Measurements from ENCODE around the gene ATP2B3. TPM values are rescaled to one million over a fixed set of nuclear protein-coding genes. Genes with fewer than 3 reads are reported as not detected.
"Not testable (repeated sequence)": the region's sequence is repeated elsewhere in the genome, so short reads cannot be mapped to it uniquely, and the experiment has no call there.

ATP2B3 gene
- total RNA-seq, 4 donors from 2014 or later: 0.09 to 3.5 TPM; not detected in 2

GRCh38 chrX:153600921-153601320 lies 83.5 kb downstream of the ATP2B3 start:
- H3K27me3 ChIP-seq: no peaks in the 10 kb centered on the region
- no peaks in the 10 kb centered on the region for H3K36me3 ChIP-seq
- no peak for DNase-seq
- H3K9me3 ChIP-seq: no peaks in the 10 kb centered on the region
- TF ChIP-seq CTCF (IDR thresholded peaks at IDR 0.05) (no peak), POLR2A (IDR thresholded peaks at IDR 0.05) (no peak)
- intact Hi-C loops (cut with DNase I; ENCODE audit: low total_unique reads): no loop called here
- no peak overlapping the region for H3K4me3 ChIP-seq
- H3K27ac ChIP-seq: no peak overlapping the region
- H3K4me1 ChIP-seq: no peaks in the 10 kb centered on the region

GRCh38 chrX:153601511-153602110 lies 84.2 kb downstream of the ATP2B3 start:
- H3K36me3 ChIP-seq: no peaks in the 10 kb centered on the region
- no peak overlapping the region for H3K27ac ChIP-seq
- no peak overlapping the region for H3K4me3 ChIP-seq
- no peaks in the 10 kb centered on the region for H3K9me3 ChIP-seq
- TF ChIP-seq POLR2A (IDR thresholded peaks at IDR 0.05) (no peak), CTCF (IDR thresholded peaks at IDR 0.05) (no peak)
- intact Hi-C loops (cut with DNase I; ENCODE audit: low total_unique reads): no loop called here
- no peaks in the 10 kb centered on the region for H3K27me3 ChIP-seq
- no peak for DNase-seq
- H3K4me1 ChIP-seq: no peaks in the 10 kb centered on the region

- Histone ChIP-seq H3K36me3 (no peaks in the 10 kb centered on the region), H3K27me3 (no peaks in the 10 kb centered on the region), H3K9me3 (no peaks in the 10 kb centered on the region), H3K27ac (no peak overlapping the region), H3K4me3 (no peak overlapping the region), H3K4me1 (no peaks in the 10 kb centered on the region)
- intact Hi-C loops (cut with DNase I; ENCODE audit: low total_unique reads): no loop called here
- DNase-seq: no peak
- TF ChIP-seq CTCF (IDR thresholded peaks at IDR 0.05) (no peak), POLR2A (IDR thresholded peaks at IDR 0.05) (no peak)
These were observed 85.2 kb downstream of the ATP2B3 start for GRCh38 chrX:153602601-153603000.

GRCh38 chrX:153603131-153603656 lies 85.8 kb downstream of the ATP2B3 start:
- no peak for TF ChIP-seq CTCF (IDR thresholded peaks at IDR 0.05)
- no peak for TF ChIP-seq POLR2A (IDR thresholded peaks at IDR 0.05)
- no peaks in the 10 kb centered on the region for H3K27me3 ChIP-seq
- intact Hi-C loops (cut with DNase I; ENCODE audit: low total_unique reads): no loop called here
- no peak overlapping the region for H3K27ac ChIP-seq
- no peaks in the 10 kb centered on the region for H3K9me3 ChIP-seq
- no peak overlapping the region for H3K4me3 ChIP-seq
- DNase-seq: no peak
- H3K36me3 ChIP-seq: no peaks in the 10 kb centered on the region
- no peaks in the 10 kb centered on the region for H3K4me1 ChIP-seq

- H3K4me3 ChIP-seq; H3K9me3 ChIP-seq; H3K27ac ChIP-seq; intact Hi-C loops (cut with DNase I; ENCODE audit: low total_unique reads); H3K4me1 ChIP-seq; DNase-seq; H3K27me3 ChIP-seq; H3K36me3 ChIP-seq: not testable (repeated sequence)
These were observed 87.4 kb downstream of the ATP2B3 start for GRCh38 chrX:153604666-153605380.
